ENCODE measurements around the gene ABCA10. TPM values are rescaled to one million over a fixed set of nuclear protein-coding genes. Genes with fewer than 3 reads are reported as not detected.

The ABCA10 gene
- total and polyA plus RNA-seq, 2 experiments from 2014 or later = not detected

GRCh38 chr17:69117855-69118784, 110.5 kb downstream of the ABCA10 start:
- Histone ChIP-seq H3K4me3 (no peak overlapping the region), H3K36me3 (ENCODE audit: insufficient read depth) (no peaks in the 10 kb centered on the region), H4K20me1 (replicated peaks; ENCODE audit: insufficient read depth) (no peaks in the 10 kb centered on the region), H3K9me2 (ENCODE audit: insufficient read depth) (no peaks in the 10 kb centered on the region), H3K79me2 (replicated peaks; ENCODE audit: insufficient read depth) (no peaks in the 10 kb centered on the region), H3K4me2 (no peak overlapping the region), H2AFZ (no peak overlapping the region), H3F3A (replicated peaks; ENCODE audit: low read depth) (no peaks in the 10 kb centered on the region), H3K4me1 (ENCODE audit: insufficient read depth) (no peaks in the 10 kb centered on the region), H3K27ac (ENCODE audit: low read depth) (no peak overlapping the region), H3K27me3 (ENCODE audit: insufficient read depth) (no peaks in the 10 kb centered on the region)
- no peak overlapping the region for H3K4me3 Mint-ChIP-seq
- DNase-seq (ENCODE audit: low spot score) (no peak), ATAC-seq (no peak)
- no peaks in the 10 kb centered on the region for H3K9me3 Mint-ChIP-seq
- no peaks in the 10 kb centered on the region for H3K4me1 Mint-ChIP-seq
- H3K27me3 Mint-ChIP-seq (ENCODE audit: insufficient read depth, low read depth, poor library complexity) = no peaks in the 10 kb centered on the region
- no peak for TF ChIP-seq POLR2AphosphoS5 (IDR thresholded peaks at IDR 0.05; ENCODE audit: low read depth)
- no peak for TF ChIP-seq REST (IDR thresholded peaks at IDR 0.05; ENCODE audit: unreplicated experiment)
- no peak for TF ChIP-seq CREB1 (CRISPR knock-in tag; IDR thresholded peaks at IDR 0.05; ENCODE audit: low read depth)
- no peak for TF ChIP-seq ZNF331 (CRISPR knock-in tag; IDR thresholded peaks at IDR 0.05; ENCODE audit: low read depth)
- no peak for TF ChIP-seq JUNB (IDR thresholded peaks at IDR 0.05; ENCODE audit: unreplicated experiment)
- TF ChIP-seq EZH2phosphoT487 (IDR thresholded peaks at IDR 0.05; ENCODE audit: unreplicated experiment) = no peak
- TF ChIP-seq CTCF (conservative IDR thresholded peaks at IDR 0.05; ENCODE audit: low read depth in 2 of 2) = no peak
- TF ChIP-seq ZNF462 (CRISPR knock-in tag; IDR thresholded peaks at IDR 0.05) = no peak
- TF ChIP-seq STAT1 (IDR thresholded peaks at IDR 0.05; ENCODE audit: unreplicated experiment) = no peak
- TF ChIP-seq ETS1 (IDR thresholded peaks at IDR 0.05) = no peak
- no peak for TF ChIP-seq EZH2 (IDR thresholded peaks at IDR 0.05; ENCODE audit: low read depth, unreplicated experiment)
- TF ChIP-seq ZNF114 (CRISPR knock-in tag; IDR thresholded peaks at IDR 0.05) = no peak
- no peak for TF ChIP-seq NANOG (IDR thresholded peaks at IDR 0.05; ENCODE audit: borderline replicate concordance)
- no peaks in the 10 kb centered on the region for H3K36me3 Mint-ChIP-seq (ENCODE audit: low read depth)
- H3K27ac Mint-ChIP-seq = no peak overlapping the region
